Measurements from ENCODE around the gene TCOF1.

Gene TCOF1

GRCh38 chr5:150355791-150356190 lies 1.7 kb upstream of the TCOF1 start:
- no peak for DNase-seq (ENCODE audit: low read depth)
- TF ChIP-seq CTCF (IDR thresholded peaks at IDR 0.05; ENCODE audit: low read depth, low read length, missing control alignments), result no peak

GRCh38 chr5:150356575-150357294 lies 762 bp upstream of the TCOF1 start:
- no peak for DNase-seq (ENCODE audit: low read depth)
- peak overlapping the region; percentile 36 for H3K4me3 ChIP-seq (ENCODE audit: low read depth, low read length)
- no peak for TF ChIP-seq CTCF (IDR thresholded peaks at IDR 0.05; ENCODE audit: low read depth, low read length, missing control alignments)

More at GRCh38 chr5:150355791-150356190, 1.7 kb upstream of the TCOF1 start:
- H3K4me3 ChIP-seq (ENCODE audit: low read depth, low read length), result no peak overlapping the region

- no peak for TF ChIP-seq CTCF (IDR thresholded peaks at IDR 0.05; ENCODE audit: low read depth, low read length, missing control alignments)
- no peak for DNase-seq (ENCODE audit: low read depth)
- H3K4me3 ChIP-seq (ENCODE audit: low read depth, low read length), result peak overlapping the region; percentile 91
These were observed 981 bp downstream of the TCOF1 start for GRCh38 chr5:150358261-150359095.

GRCh38 chr5:150361301-150361700 lies 3.8 kb downstream of the TCOF1 start:
- H3K4me3 ChIP-seq (ENCODE audit: low read depth, low read length), result no peak overlapping the region
- TF ChIP-seq CTCF (IDR thresholded peaks at IDR 0.05; ENCODE audit: low read depth, low read length, missing control alignments), result no peak
- peak; percentile 70 for DNase-seq (ENCODE audit: low read depth)

GRCh38 chr5:150363185-150363584 lies 5.7 kb downstream of the TCOF1 start:
- TF ChIP-seq CTCF (IDR thresholded peaks at IDR 0.05; ENCODE audit: low read depth, low read length, missing control alignments), result no peak
- no peak for DNase-seq (ENCODE audit: low read depth)
- H3K4me3 ChIP-seq (ENCODE audit: low read depth, low read length), result no peak overlapping the region

- DNase-seq (ENCODE audit: low read depth), result no peak
- no peak for TF ChIP-seq CTCF (IDR thresholded peaks at IDR 0.05; ENCODE audit: low read depth, low read length, missing control alignments)
- H3K4me3 ChIP-seq (ENCODE audit: low read depth, low read length), result no peak overlapping the region
These were observed 6.5 kb downstream of the TCOF1 start for GRCh38 chr5:150364004-150364403.
